Ovary (tissue), 1 donor: Measurements from ENCODE around the gene SHROOM3.

Experiments used
- EP300 ChIP-seq: sonication (generic); formaldehyde crosslinking; IDR thresholded peaks from one replicate; pipeline ENCODE4 v1.6.1; 2017; ENCODE audit warnings: antibody characterized with exemption
- POLR2A ChIP-seq: fragments of 450-650 bp; IDR thresholded peaks from one replicate; pipeline ENCODE4 v1.6.1; 2017; ENCODE audit warnings: antibody characterized with exemption, mild to moderate bottlenecking, moderate library complexity

DNA sequence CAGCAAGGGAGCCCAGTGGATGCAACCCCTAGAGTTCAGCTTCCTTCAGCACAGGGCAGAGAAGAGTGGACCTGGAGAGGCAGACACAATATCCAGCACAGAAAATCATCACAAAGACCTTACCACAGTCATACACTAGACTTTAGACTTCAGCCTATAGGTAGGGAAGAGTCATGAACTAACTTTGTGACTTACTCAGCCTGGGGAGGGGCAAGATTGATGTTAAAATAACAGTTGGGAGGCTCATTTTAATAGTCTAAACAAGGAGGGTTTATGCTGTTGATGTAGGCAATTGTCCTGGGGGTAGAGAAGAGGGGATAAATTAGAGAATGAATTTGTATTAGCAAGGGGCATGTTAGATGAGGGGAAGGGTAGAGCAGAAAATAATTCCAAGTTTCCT is 338.7 kb downstream of the SHROOM3 start:
- no peak for TF ChIP-seq POLR2A
- TF ChIP-seq EP300: no peak
